Liver (tissue), 9 donors: ENCODE measurements around the gene NFIA. TPM values are rescaled to one million over a fixed set of nuclear protein-coding genes. Genes with fewer than 3 reads are reported as not detected.

Source experiments
- DNase-seq: peaks from one replicate; pipeline ENCODE4 v3.0.0-alpha.2; 2017; ENCODE audit warnings: low spot score
- H3K27ac ChIP-seq, 2 donors: one replicate each; pipeline ENCODE4 v1.7.0; 2013; ENCODE audit warnings: inconsistent platforms in 2 of 2, low read length in 2 of 2, control low read depth in 1 of 2, low read depth in 1 of 2, mild to moderate bottlenecking in 1 of 2
- H3K27me3 ChIP-seq, 4 donors: one replicate each; pipeline versions ENCODE4 v1.6.1 to v1.7.0; 2013; ENCODE audit warnings: low read length in 3 of 4, inconsistent platforms in 1 of 4, mild to moderate bottlenecking in 1 of 4, moderate library complexity in 1 of 4; ENCODE audit not compliant: control insufficient read depth in 4 of 4, insufficient read depth in 4 of 4
- H3K36me3 ChIP-seq, 4 donors: one replicate each; pipeline versions ENCODE4 v1.6.1 to v1.7.0; 2013; ENCODE audit warnings: low read length in 3 of 4, mild to moderate bottlenecking in 3 of 4, low read depth in 1 of 4, moderate library complexity in 1 of 4; ENCODE audit not compliant: control insufficient read depth in 4 of 4, insufficient read depth in 3 of 4
- H3K4me1 ChIP-seq, 4 donors: one replicate each; pipeline versions ENCODE4 v1.6.1 to v1.7.0; 2013; ENCODE audit warnings: low read length in 3 of 4, mild to moderate bottlenecking in 3 of 4, moderate library complexity in 1 of 4; ENCODE audit not compliant: control insufficient read depth in 4 of 4, insufficient read depth in 4 of 4
- H3K4me3 ChIP-seq, 3 donors: one replicate each; pipeline versions ENCODE4 v1.6.1 to v1.7.0; 2013; ENCODE audit warnings: low read length in 3 of 3, control low read depth in 1 of 3, low read depth in 1 of 3, mild to moderate bottlenecking in 1 of 3
- H3K9ac ChIP-seq, 2 donors: one replicate each; pipeline ENCODE4 v1.7.0; 2013; ENCODE audit warnings: low read length in 2 of 2, mild to moderate bottlenecking in 2 of 2, moderate library complexity in 2 of 2, control low read depth in 1 of 2, low read depth in 1 of 2
- H3K9me3 ChIP-seq, 4 donors: one replicate each; pipeline versions ENCODE4 v1.6.1 to v1.7.0; 2013; ENCODE audit warnings: low read length in 3 of 4; ENCODE audit not compliant: control insufficient read depth in 4 of 4
- ATF3 ChIP-seq: IDR thresholded peaks from 2 replicates; pipeline ENCODE4 v1.6.1; 2016; ENCODE audit warnings: antibody characterized with exemption
- EGR1 ChIP-seq, 2 donors: IDR thresholded peaks; 2 replicates each; pipeline ENCODE4 v1.6.1; 2016 to 2018; ENCODE audit warnings: antibody characterized with exemption in 2 of 2, low read depth in 2 of 2
- FOXA1 ChIP-seq: IDR thresholded peaks from 2 replicates; pipeline ENCODE4 v1.6.1; 2016; ENCODE audit warnings: antibody characterized with exemption
- FOXA2 ChIP-seq: IDR thresholded peaks from 2 replicates; pipeline ENCODE4 v1.6.1; 2016; ENCODE audit warnings: antibody characterized with exemption
- GABPA ChIP-seq, 2 donors: IDR thresholded peaks in 1 of 2; conservative IDR thresholded peaks in 1 of 2; 2 replicates each; pipeline ENCODE4 v1.6.1; 2016; ENCODE audit warnings: antibody characterized with exemption in 2 of 2, mild to moderate bottlenecking in 1 of 2, moderate library complexity in 1 of 2
- HNF4A ChIP-seq, 2 donors: conservative IDR thresholded peaks; 2 replicates each; pipeline ENCODE4 v1.6.1; 2016; ENCODE audit warnings: antibody characterized with exemption in 2 of 2, mild to moderate bottlenecking in 2 of 2
- HNF4G ChIP-seq: IDR thresholded peaks from 2 replicates; pipeline ENCODE4 v1.6.1; 2016; ENCODE audit warnings: antibody characterized with exemption
- NR2F2 ChIP-seq: IDR thresholded peaks from 2 replicates; pipeline ENCODE4 v1.6.1; 2016; ENCODE audit warnings: antibody characterized with exemption
- RAD21 ChIP-seq, 2 donors: IDR thresholded peaks; 2 replicates each; pipeline ENCODE4 v1.6.1; 2016; ENCODE audit warnings: antibody characterized with exemption in 2 of 2, mild to moderate bottlenecking in 2 of 2
- RXRA ChIP-seq, 2 donors: IDR thresholded peaks; 2 replicates each; pipeline ENCODE4 v1.6.1; 2017 to 2018; ENCODE audit warnings: antibody characterized with exemption in 2 of 2, mild to moderate bottlenecking in 1 of 2
- SP1 ChIP-seq: IDR thresholded peaks from 2 replicates; pipeline ENCODE4 v1.6.1; 2018; ENCODE audit warnings: antibody characterized with exemption, mild to moderate bottlenecking
- TAF1 ChIP-seq: conservative IDR thresholded peaks from 2 replicates; pipeline ENCODE4 v1.6.1; 2016; ENCODE audit warnings: antibody characterized with exemption, mild to moderate bottlenecking
- ZBTB33 ChIP-seq: IDR thresholded peaks from 2 replicates; pipeline ENCODE4 v1.6.1; 2016; ENCODE audit warnings: antibody characterized with exemption
- WGBS: extraction: QIAGEN DNeasy Blood & Tissue Kit; methylation state at CpG from one replicate; pipeline ENCODE4 v1.1.7; 2013; 5-methylcytosine and 5-hydroxymethylcytosine counted together
- polyA plus RNA-seq, 2 donors: library from polyadenylated mRNA; stranded (reverse) in 1 of 2; unstranded in 1 of 2; fragments of 200-250 nt in 1 of 2; fragments of >200 nt in 1 of 2; fragmentation: Nextera tagmentation in 1 of 2; extraction: Ambion mirVana in 1 of 2; gene quantifications; one replicate each; pipeline versions ENCODE4 v1.2.1 to v1.2.3, GENCODE V29; 2013 to 2015
- total RNA-seq, 2 donors: library from RNA; depleted of rRNA; stranded (reverse); fragments of >200 nt; gene quantifications; one replicate each; pipeline ENCODE4 v1.2.3, GENCODE V29; 2014
- TF ChIP-seq, protein P1 (sequence below): IDR thresholded peaks from 2 replicates; pipeline ENCODE4 v1.6.1; 2016; ENCODE audit warnings: antibody characterized with exemption
- TF ChIP-seq, protein P2 (sequence below): IDR thresholded peaks from 2 replicates; pipeline ENCODE4 v1.6.1; 2016; ENCODE audit warnings: antibody characterized with exemption, mild to moderate bottlenecking
- TF ChIP-seq, protein P3 (sequence below): fragments of 150-350 bp; IDR thresholded peaks from 2 replicates; pipeline ENCODE4 v1.5.1; 2017; ENCODE audit warnings: improper control_type of control experiment, low read depth, low read length; ENCODE audit not compliant: missing input control
- donor health status: healthy.
- donor health status: healthy.
- donor health status: healthy.
- donor health status: healthy.
- donor health status: healthy.

Gene NFIA
- total and polyA plus RNA-seq, 4 donors: 6.8 to 53.7 (median 22.2) TPM

- H3K4me3 ChIP-seq: no peak overlapping the region
- H3K9me3 ChIP-seq: no peaks in the 10 kb centered on the region
- WGBS: 88% methylated on average over 4 of the region's 4 CpGs
- no peak for DNase-seq
- no peaks in the 10 kb centered on the region for H3K36me3 ChIP-seq
- no peak overlapping the region for H3K27ac ChIP-seq
- H3K4me1 ChIP-seq: peaks cover 0 to 7% (median 6%) of the 10 kb centered on the region in 4 donors
- no peak overlapping the region for H3K9ac ChIP-seq
- H3K27me3 ChIP-seq: no peaks in the 10 kb centered on the region
- no peak for TF ChIP-seq HNF4A (conservative IDR thresholded peaks at IDR 0.05)
- TF ChIP-seq EGR1 (IDR thresholded peaks at IDR 0.05; ENCODE audit: low read depth in 2 of 2): no peak
- TF ChIP-seq ZBTB33: no peak
- TF ChIP-seq RXRA (IDR thresholded peaks at IDR 0.05): no peak
- no peak for TF ChIP-seq RAD21 (IDR thresholded peaks at IDR 0.05)
- no peak for TF ChIP-seq TAF1
- TF ChIP-seq NR2F2: no peak
- TF ChIP-seq FOXA1: no peak
- no peak for TF ChIP-seq SP1
- no peak for TF ChIP-seq FOXA2
- no peak for TF ChIP-seq ATF3
- no peak for TF ChIP-seq HNF4G
Observed at GRCh38 chr1:61279570-61279969, 197.2 kb downstream of the NFIA start.

DNA sequence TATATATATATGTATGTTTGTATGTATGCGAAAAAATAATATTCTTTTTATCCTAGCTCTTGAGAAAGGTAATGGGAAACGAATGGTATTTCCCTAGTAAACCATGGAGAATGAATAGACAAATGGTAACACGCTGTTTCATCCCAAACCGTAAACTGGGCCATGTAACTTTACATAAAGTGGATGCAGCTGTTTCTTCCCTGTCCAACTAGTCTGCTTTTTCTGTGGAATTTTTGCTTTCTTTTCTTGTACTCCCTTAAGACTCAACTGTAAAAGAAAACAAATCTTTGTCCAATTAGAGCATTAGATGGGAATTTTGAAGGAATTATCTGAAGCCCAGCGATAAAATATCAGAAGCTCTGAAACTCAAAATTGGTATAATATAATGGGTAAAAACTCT, 198.1 kb downstream of the NFIA start:
- TF ChIP-seq HNF4G (no peak), ZBTB33 (no peak), RAD21 (IDR thresholded peaks at IDR 0.05) (no peak), SP1 (no peak), EGR1 (IDR thresholded peaks at IDR 0.05; ENCODE audit: low read depth in 2 of 2) (no peak), ATF3 (no peak), FOXA2 (no peak), TAF1 (no peak), FOXA1 (no peak), RXRA (IDR thresholded peaks at IDR 0.05) (no peak), HNF4A (conservative IDR thresholded peaks at IDR 0.05) (no peak), NR2F2 (no peak), GABPA (IDR thresholded peaks at IDR 0.05 in 1 of 2, conservative IDR thresholded peaks at IDR 0.05 in 1 of 2) (no peak)
- TF ChIP-seq, protein P1, sequence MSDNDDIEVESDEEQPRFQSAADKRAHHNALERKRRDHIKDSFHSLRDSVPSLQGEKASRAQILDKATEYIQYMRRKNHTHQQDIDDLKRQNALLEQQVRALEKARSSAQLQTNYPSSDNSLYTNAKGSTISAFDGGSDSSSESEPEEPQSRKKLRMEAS: no peak
- TF ChIP-seq, protein P2, sequence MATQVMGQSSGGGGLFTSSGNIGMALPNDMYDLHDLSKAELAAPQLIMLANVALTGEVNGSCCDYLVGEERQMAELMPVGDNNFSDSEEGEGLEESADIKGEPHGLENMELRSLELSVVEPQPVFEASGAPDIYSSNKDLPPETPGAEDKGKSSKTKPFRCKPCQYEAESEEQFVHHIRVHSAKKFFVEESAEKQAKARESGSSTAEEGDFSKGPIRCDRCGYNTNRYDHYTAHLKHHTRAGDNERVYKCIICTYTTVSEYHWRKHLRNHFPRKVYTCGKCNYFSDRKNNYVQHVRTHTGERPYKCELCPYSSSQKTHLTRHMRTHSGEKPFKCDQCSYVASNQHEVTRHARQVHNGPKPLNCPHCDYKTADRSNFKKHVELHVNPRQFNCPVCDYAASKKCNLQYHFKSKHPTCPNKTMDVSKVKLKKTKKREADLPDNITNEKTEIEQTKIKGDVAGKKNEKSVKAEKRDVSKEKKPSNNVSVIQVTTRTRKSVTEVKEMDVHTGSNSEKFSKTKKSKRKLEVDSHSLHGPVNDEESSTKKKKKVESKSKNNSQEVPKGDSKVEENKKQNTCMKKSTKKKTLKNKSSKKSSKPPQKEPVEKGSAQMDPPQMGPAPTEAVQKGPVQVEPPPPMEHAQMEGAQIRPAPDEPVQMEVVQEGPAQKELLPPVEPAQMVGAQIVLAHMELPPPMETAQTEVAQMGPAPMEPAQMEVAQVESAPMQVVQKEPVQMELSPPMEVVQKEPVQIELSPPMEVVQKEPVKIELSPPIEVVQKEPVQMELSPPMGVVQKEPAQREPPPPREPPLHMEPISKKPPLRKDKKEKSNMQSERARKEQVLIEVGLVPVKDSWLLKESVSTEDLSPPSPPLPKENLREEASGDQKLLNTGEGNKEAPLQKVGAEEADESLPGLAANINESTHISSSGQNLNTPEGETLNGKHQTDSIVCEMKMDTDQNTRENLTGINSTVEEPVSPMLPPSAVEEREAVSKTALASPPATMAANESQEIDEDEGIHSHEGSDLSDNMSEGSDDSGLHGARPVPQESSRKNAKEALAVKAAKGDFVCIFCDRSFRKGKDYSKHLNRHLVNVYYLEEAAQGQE: no peak
- TF ChIP-seq, protein P3, sequence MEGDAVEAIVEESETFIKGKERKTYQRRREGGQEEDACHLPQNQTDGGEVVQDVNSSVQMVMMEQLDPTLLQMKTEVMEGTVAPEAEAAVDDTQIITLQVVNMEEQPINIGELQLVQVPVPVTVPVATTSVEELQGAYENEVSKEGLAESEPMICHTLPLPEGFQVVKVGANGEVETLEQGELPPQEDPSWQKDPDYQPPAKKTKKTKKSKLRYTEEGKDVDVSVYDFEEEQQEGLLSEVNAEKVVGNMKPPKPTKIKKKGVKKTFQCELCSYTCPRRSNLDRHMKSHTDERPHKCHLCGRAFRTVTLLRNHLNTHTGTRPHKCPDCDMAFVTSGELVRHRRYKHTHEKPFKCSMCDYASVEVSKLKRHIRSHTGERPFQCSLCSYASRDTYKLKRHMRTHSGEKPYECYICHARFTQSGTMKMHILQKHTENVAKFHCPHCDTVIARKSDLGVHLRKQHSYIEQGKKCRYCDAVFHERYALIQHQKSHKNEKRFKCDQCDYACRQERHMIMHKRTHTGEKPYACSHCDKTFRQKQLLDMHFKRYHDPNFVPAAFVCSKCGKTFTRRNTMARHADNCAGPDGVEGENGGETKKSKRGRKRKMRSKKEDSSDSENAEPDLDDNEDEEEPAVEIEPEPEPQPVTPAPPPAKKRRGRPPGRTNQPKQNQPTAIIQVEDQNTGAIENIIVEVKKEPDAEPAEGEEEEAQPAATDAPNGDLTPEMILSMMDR: no peak
- H3K27me3 ChIP-seq: no peaks in the 10 kb centered on the region
- H3K4me1 ChIP-seq: peaks cover 0 to 7% (median 6%) of the 10 kb centered on the region in 4 donors
- H3K4me3 ChIP-seq: no peak overlapping the region
- H3K9ac ChIP-seq: no peak overlapping the region
- DNase-seq: no peak
- H3K27ac ChIP-seq: no peak overlapping the region
- no peaks in the 10 kb centered on the region for H3K9me3 ChIP-seq
- no peaks in the 10 kb centered on the region for H3K36me3 ChIP-seq
- 96% methylated on average over 5 of the region's 5 CpGs for WGBS
